ENCODE results near the gene DHODH.

DNA sequence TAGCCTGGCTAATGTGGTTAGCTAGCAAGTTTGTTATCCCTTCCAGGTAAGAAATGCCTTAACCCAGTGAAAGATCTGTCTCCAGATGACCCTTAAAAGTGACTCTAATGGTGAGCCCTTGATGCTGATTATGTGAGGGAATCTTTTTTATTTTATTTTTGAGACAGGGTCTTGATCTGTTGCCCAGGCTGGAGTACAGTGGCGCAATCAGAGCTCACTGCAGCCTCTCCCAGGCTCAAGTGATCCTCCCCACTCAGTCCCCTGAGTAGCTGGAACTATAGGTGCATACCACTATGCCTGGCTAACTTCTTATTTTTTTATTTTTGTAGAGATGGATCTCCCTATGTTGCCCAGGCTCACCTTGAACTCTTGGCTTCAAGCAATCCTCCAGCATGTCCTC lies 35.0 kb downstream of the DHODH start:
- TF ChIP-seq, protein P1, sequence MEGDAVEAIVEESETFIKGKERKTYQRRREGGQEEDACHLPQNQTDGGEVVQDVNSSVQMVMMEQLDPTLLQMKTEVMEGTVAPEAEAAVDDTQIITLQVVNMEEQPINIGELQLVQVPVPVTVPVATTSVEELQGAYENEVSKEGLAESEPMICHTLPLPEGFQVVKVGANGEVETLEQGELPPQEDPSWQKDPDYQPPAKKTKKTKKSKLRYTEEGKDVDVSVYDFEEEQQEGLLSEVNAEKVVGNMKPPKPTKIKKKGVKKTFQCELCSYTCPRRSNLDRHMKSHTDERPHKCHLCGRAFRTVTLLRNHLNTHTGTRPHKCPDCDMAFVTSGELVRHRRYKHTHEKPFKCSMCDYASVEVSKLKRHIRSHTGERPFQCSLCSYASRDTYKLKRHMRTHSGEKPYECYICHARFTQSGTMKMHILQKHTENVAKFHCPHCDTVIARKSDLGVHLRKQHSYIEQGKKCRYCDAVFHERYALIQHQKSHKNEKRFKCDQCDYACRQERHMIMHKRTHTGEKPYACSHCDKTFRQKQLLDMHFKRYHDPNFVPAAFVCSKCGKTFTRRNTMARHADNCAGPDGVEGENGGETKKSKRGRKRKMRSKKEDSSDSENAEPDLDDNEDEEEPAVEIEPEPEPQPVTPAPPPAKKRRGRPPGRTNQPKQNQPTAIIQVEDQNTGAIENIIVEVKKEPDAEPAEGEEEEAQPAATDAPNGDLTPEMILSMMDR (IDR thresholded peaks at IDR 0.05) = no peak
- TF ChIP-seq POLR2A (IDR thresholded peaks at IDR 0.05) (no peak), POLR2AphosphoS5 (IDR thresholded peaks at IDR 0.05) (no peak)

All from breast epithelium (tissue), 3 donors.